GM12864 (cell line): ENCODE measurements around the gene PUDP.
A peak's percentile ranks its signal among the peaks of the same experiment; 100 is the strongest.

Experiments used
- DNase-seq: peaks from one replicate; pipeline ENCODE4 v3.0.0-alpha.2; 2011; ENCODE audit warnings: low read depth
- H3K4me3 ChIP-seq: 2 replicates; pipeline ENCODE4 v1.5.1; 2011; ENCODE audit warnings: mild to moderate bottlenecking, low read depth, low read length, control low read depth
- CTCF ChIP-seq: IDR thresholded peaks from 2 replicates; pipeline ENCODE4 v1.5.1; 2011; ENCODE audit warnings: low read depth, mild to moderate bottlenecking, moderate library complexity, low read length, control low read depth, inconsistent platforms; ENCODE audit errors: missing control alignments

Gene PUDP

GRCh38 chrX:7147978-7148854 is at the start of gene PUDP:
Gene PUDP, minus strand, starts transcription at chrX:7148153. Its CDS starts 40 bp downstream, at chrX:7148113.
- no peak for DNase-seq
- no peak for TF ChIP-seq CTCF
- peak within 1 kb of the TSS; percentile 70 for H3K4me3 ChIP-seq

GRCh38 chrX:7194606-7195005 is 46.7 kb upstream of the PUDP start:
- TF ChIP-seq CTCF = no peak
- DNase-seq = no peak
- no peak overlapping the region for H3K4me3 ChIP-seq

- TF ChIP-seq CTCF = no peak
- H3K4me3 ChIP-seq = no peak overlapping the region
- DNase-seq = no peak
Measured at GRCh38 chrX:7192871-7193270, 44.9 kb upstream of the PUDP start.

- TF ChIP-seq CTCF = peak; percentile 26
- H3K4me3 ChIP-seq = no peak overlapping the region
- no peak for DNase-seq
Measured at GRCh38 chrX:7191681-7192110, 43.7 kb upstream of the PUDP start.

- TF ChIP-seq CTCF = peak; percentile 18
- DNase-seq = no peak
- no peak overlapping the region for H3K4me3 ChIP-seq
Measured at GRCh38 chrX:7190157-7190556, 42.2 kb upstream of the PUDP start.

GRCh38 chrX:7188672-7189071 is 40.7 kb upstream of the PUDP start:
- TF ChIP-seq CTCF = no peak
- no peak for DNase-seq
- H3K4me3 ChIP-seq = no peak overlapping the region

GRCh38 chrX:7184816-7185215 is 36.9 kb upstream of the PUDP start:
- H3K4me3 ChIP-seq = no peak overlapping the region
- TF ChIP-seq CTCF = no peak
- no peak for DNase-seq
